ENCODE measurements around the gene TRH. TPM values are rescaled to one million over a fixed set of nuclear protein-coding genes. Genes with fewer than 3 reads are reported as not detected.

Gene TRH
- total and polyA plus RNA-seq, 5 experiments from 2014 or later = not detected

GRCh38 chr3:129947538-129948240 is 26.8 kb upstream of the TRH start:
- Mint-ChIP-seq H3K4me1 (peaks cover 0 to 7% (median 0%) of the 10 kb centered on the region in 4 donors), H3K27me3 (peaks cover 0 to 9% (median 5%) of the 10 kb centered on the region in 5 donors), H3K9me3 (peaks cover 0 to 6% (median 0%) of the 10 kb centered on the region in 9 donors), H3K27ac (no peak overlapping the region), H3K4me3 (no peak overlapping the region), H3K36me3 (no peaks in the 10 kb centered on the region)
- ATAC-seq (no peak), DNase-seq (no peak)
- POLR2A ChIA-PET = interaction anchor here (0.6 kb wide), 1 partner anchor 307 kb away, joined by 3 read pairs; no protein-coding TSS in a partner anchor

DNA sequence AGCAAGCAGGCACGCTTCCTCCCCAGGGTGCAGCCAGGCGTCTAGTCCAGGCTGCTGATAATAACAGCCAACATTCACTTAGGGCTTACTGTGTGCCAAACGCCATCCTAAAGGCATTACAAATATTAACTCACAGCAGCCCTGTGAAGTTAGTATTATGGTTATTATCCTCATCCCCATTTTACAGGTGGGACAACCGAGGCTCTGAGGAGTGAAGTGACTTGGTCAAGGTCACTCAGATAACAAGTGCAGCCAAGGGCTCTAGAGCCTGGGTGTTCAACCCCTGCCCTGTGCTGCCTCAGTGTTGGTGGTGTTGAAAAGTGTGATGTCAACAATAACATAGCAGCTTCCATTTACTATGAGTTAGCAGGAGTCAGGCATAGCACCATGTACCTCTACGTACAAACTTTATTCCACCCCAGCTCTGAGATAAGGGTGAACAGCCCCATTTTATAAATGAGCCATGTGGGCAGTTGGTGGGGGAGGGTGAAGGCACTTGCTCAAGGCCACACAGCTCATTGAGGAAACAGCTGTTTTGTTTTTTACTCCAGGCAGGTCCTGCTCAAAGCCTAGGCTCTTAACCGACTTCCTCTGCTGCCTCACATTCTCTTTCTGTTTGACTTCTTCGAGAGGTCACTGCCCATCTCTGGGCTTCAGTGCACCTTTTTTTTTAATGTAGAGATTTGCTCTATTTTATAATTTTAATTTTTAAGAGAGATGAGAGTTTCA is 24.0 kb upstream of the TRH start:
- peaks cover 0 to 9% (median 4%) of the 10 kb centered on the region in 5 donors for H3K27me3 Mint-ChIP-seq
- H3K4me3 Mint-ChIP-seq = no peak overlapping the region
- ATAC-seq = no peak
- H3K36me3 Mint-ChIP-seq = no peaks in the 10 kb centered on the region
- H3K27ac Mint-ChIP-seq = peak overlapping the region in 1 of 10 donors; percentile 59
- DNase-seq = no peak
- H3K9me3 Mint-ChIP-seq = peaks cover 0 to 6% (median 0%) of the 10 kb centered on the region in 9 donors
- H3K4me1 Mint-ChIP-seq = peaks cover 0 to 15% (median under 1%) of the 10 kb centered on the region in 4 donors
- POLR2A ChIA-PET = no interaction called here

- Mint-ChIP-seq H3K36me3 (no peaks in the 10 kb centered on the region), H3K27ac (peak overlapping the region in 1 of 10 donors; percentile 9), H3K4me3 (no peak overlapping the region), H3K4me1 (peaks cover 0 to 12% (median under 1%) of the 10 kb centered on the region in 4 donors), H3K27me3 (peaks cover 0 to 7% (median 4%) of the 10 kb centered on the region in 5 donors), H3K9me3 (peaks cover 0 to 2% (median 0%) of the 10 kb centered on the region in 9 donors)
- no peak for DNase-seq
- POLR2A ChIA-PET = no interaction called here
- no peak for ATAC-seq
Measured at GRCh38 chr3:129952556-129953355, 21.8 kb upstream of the TRH start.

- POLR2A ChIA-PET = no interaction called here
- DNase-seq (no peak), ATAC-seq (no peak)
- Mint-ChIP-seq H3K4me1 (peaks cover 0 to 14% (median under 1%) of the 10 kb centered on the region in 4 donors), H3K27me3 (peaks cover 0 to 7% (median 0%) of the 10 kb centered on the region in 5 donors), H3K27ac (peak overlapping the region in 1 of 10 donors; percentile 55), H3K36me3 (no peaks in the 10 kb centered on the region), H3K4me3 (no peak overlapping the region), H3K9me3 (no peaks in the 10 kb centered on the region)
Measured at GRCh38 chr3:129953621-129954020, 20.9 kb upstream of the TRH start.

DNA sequence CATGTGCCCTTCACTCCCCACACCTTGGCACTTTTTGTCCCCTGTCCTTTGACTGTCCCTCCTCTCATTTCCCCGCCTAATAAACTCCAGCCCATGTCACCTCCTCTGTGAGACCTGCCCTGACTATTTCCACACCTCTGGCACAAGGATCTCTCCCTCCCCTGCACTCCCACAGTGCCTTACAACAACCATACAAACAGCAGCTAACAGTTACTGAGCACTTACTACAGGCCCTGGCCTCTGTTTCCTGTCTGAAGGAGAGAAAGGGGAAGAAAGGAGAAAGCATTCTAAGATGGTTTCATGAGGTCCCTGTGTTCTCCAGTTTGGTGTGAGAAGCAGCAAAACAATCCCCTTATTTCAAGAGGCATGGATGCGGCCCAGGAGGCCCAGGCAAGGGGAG is 20.0 kb upstream of the TRH start:
- ATAC-seq = no peak
- peaks cover 0 to 14% (median under 1%) of the 10 kb centered on the region in 4 donors for H3K4me1 Mint-ChIP-seq
- peaks cover 0 to 7% (median 0%) of the 10 kb centered on the region in 5 donors for H3K27me3 Mint-ChIP-seq
- H3K27ac Mint-ChIP-seq = no peak overlapping the region
- H3K9me3 Mint-ChIP-seq = no peaks in the 10 kb centered on the region
- DNase-seq = no peak
- POLR2A ChIA-PET = no interaction called here
- H3K4me3 Mint-ChIP-seq = no peak overlapping the region
- no peaks in the 10 kb centered on the region for H3K36me3 Mint-ChIP-seq

DNA sequence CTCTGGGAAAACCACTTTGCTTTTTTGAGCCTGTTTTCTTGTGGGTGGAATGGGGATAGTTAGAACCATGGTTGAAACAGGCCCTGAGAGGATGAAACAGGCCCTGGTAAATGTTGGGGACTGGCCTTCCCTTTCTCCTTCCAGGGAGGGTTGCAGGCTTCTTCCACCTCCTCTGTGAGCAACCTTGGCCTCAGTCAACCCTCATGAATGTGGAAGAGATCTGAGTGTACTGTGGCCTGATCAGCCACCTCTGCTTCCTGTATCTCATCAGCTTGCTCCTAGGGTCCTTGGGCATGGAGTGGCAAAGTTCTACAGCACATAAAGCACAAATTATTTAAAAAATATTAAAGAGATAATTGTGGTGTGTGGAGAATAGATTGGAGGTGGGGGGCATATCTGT is 17.6 kb upstream of the TRH start:
- Mint-ChIP-seq H3K27me3 (peaks cover 0 to 10% (median 2%) of the 10 kb centered on the region in 5 donors), H3K4me1 (peaks cover 0 to 11% (median under 1%) of the 10 kb centered on the region in 4 donors), H3K36me3 (no peaks in the 10 kb centered on the region), H3K4me3 (no peak overlapping the region), H3K27ac (no peak overlapping the region), H3K9me3 (no peaks in the 10 kb centered on the region)
- DNase-seq (no peak), ATAC-seq (no peak)
- POLR2A ChIA-PET = no interaction called here

- Mint-ChIP-seq H3K27me3 (peaks cover 0 to 5% (median 2%) of the 10 kb centered on the region in 5 donors), H3K27ac (no peak overlapping the region), H3K4me1 (peaks cover 0 to 11% (median under 1%) of the 10 kb centered on the region in 4 donors), H3K4me3 (no peak overlapping the region), H3K36me3 (no peaks in the 10 kb centered on the region), H3K9me3 (no peaks in the 10 kb centered on the region)
- ATAC-seq = no peak
- no peak for DNase-seq
- POLR2A ChIA-PET = no interaction called here
Measured at GRCh38 chr3:129958755-129959154, 15.8 kb upstream of the TRH start.

DNA sequence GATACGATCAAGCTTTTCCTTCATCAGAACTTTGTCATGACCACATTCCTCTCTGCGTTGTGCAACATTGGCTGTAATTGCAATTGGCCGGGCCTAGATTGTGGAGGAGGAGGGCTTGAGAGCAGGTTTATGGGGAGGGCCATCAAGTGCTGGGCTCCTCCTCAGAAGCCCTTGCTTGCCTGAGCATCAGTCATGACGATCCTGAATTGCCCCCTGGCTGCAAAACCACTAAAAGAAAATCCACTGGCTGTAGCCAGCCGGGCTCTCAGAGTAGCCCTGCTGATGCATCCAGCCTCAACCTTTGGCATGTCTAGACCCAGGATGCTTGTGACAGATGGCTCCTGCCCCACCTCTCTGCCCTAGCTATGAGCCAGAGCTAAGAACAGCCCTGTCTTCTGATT is 13.4 kb upstream of the TRH start:
- Mint-ChIP-seq H3K4me3 (no peak overlapping the region), H3K4me1 (peaks cover 0 to 4% (median 0%) of the 10 kb centered on the region in 4 donors), H3K27ac (no peak overlapping the region), H3K36me3 (no peaks in the 10 kb centered on the region), H3K27me3 (peaks cover 0 to 3% (median 3%) of the 10 kb centered on the region in 5 donors), H3K9me3 (no peaks in the 10 kb centered on the region)
- no peak for ATAC-seq
- POLR2A ChIA-PET = no interaction called here
- no peak for DNase-seq

DNA sequence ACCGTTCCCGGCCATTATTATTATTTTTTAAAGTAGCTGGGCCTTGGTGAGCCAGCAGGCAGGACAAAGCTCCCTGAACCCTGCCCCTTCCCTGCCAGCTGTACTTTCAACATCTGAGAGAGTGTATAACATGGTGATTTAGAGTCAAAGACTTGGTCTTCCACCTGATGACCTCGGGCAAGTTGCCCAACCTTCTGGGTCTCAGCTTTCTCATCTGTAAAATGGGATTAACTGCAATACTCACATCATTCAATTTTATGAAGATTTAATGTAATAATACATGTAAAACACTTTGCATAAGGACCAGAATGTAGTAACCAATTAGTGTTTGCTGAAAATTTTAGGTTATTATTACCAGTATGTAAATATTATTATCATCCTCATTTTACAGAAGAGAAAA is 11.9 kb upstream of the TRH start:
- Mint-ChIP-seq H3K4me3 (no peak overlapping the region), H3K27me3 (peaks cover 0 to 5% (median 3%) of the 10 kb centered on the region in 5 donors), H3K36me3 (no peaks in the 10 kb centered on the region), H3K27ac (no peak overlapping the region), H3K9me3 (no peaks in the 10 kb centered on the region), H3K4me1 (peaks cover 0 to 4% (median 0%) of the 10 kb centered on the region in 4 donors)
- no peak for DNase-seq
- no peak for ATAC-seq
- POLR2A ChIA-PET = no interaction called here

GRCh38 chr3:129965937-129966336 is 8.6 kb upstream of the TRH start:
- H3K27ac Mint-ChIP-seq = no peak overlapping the region
- no peaks in the 10 kb centered on the region for H3K4me1 Mint-ChIP-seq
- ATAC-seq = no peak
- POLR2A ChIA-PET = no interaction called here
- no peaks in the 10 kb centered on the region for H3K9me3 Mint-ChIP-seq
- H3K36me3 Mint-ChIP-seq = no peaks in the 10 kb centered on the region
- H3K4me3 Mint-ChIP-seq = no peak overlapping the region
- DNase-seq = no peak
- H3K27me3 Mint-ChIP-seq = peaks cover 1 to 6% (median 4%) of the 10 kb centered on the region in 5 donors

DNA sequence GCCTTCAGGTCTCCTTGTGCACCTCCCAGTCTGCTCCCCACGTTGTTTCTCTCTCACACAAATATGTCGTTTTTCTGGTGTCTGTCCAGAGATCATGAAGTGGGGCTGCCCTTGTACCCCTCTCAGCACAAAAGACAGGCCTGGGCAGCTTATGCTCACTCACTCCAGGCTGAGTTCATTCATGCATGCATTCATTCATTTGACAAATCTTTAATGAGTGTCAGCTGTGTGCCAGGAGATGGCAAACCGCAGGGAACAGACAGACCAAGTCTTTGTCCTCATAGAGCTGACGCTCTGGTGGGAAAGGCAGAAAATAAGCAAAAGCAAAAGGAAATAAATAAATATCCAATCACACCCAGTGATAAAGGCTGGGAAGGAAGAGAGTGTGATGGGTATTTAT is 7.6 kb upstream of the TRH start:
- ATAC-seq = no peak
- no peaks in the 10 kb centered on the region for H3K4me1 Mint-ChIP-seq
- no peak overlapping the region for H3K27ac Mint-ChIP-seq
- POLR2A ChIA-PET = no interaction called here
- H3K4me3 Mint-ChIP-seq = no peak overlapping the region
- H3K36me3 Mint-ChIP-seq = no peaks in the 10 kb centered on the region
- no peak for DNase-seq
- peaks cover 4 to 10% (median 8%) of the 10 kb centered on the region in 5 donors for H3K27me3 Mint-ChIP-seq
- no peaks in the 10 kb centered on the region for H3K9me3 Mint-ChIP-seq

- Mint-ChIP-seq H3K4me1 (no peaks in the 10 kb centered on the region), H3K36me3 (no peaks in the 10 kb centered on the region), H3K27me3 (peaks cover 4 to 19% (median 16%) of the 10 kb centered on the region in 5 donors), H3K27ac (no peak overlapping the region), H3K4me3 (no peak overlapping the region), H3K9me3 (no peaks in the 10 kb centered on the region)
- POLR2A ChIA-PET = no interaction called here
- no peak for ATAC-seq
- no peak for DNase-seq
Measured at GRCh38 chr3:129967761-129968160, 6.8 kb upstream of the TRH start.

Measured in naive thymus-derived CD8-positive, alpha-beta T cell (primary cell).